Thyroid gland (tissue), 4 donors: ENCODE data around the gene BLVRB. TPM values are rescaled to one million over a fixed set of nuclear protein-coding genes. Genes with fewer than 3 reads are reported as not detected.

Experiments used
- DNase-seq, 2 donors: peaks; one replicate each; pipeline ENCODE4 v3.0.0-alpha.2; 2019
- H3K27ac ChIP-seq, 3 donors: fragments of 200-600 bp; sonication (generic); 1 replicate in 2 of 3; 2 replicates in 1 of 3; pipeline ENCODE4 v1.5.1; 2016 to 2019; ENCODE audit warnings: mild to moderate bottlenecking in 1 of 3, moderate library complexity in 1 of 3
- H3K27me3 ChIP-seq: fragments of 200-600 bp; sonication (generic); one replicate; pipeline ENCODE4 v1.5.1; 2019
- H3K36me3 ChIP-seq, 2 donors: fragments of 200-600 bp; sonication (generic); one replicate each; pipeline ENCODE4 v1.5.1; 2016 to 2019
- H3K4me1 ChIP-seq, 2 donors: fragments of 200-600 bp; sonication (generic); one replicate each; pipeline ENCODE4 v1.5.1; 2017 to 2019
- H3K4me3 ChIP-seq, 3 donors: fragments of 200-600 bp; sonication (generic); replicated peaks in 1 of 3; 1 replicate in 2 of 3; 2 replicates in 1 of 3; pipeline ENCODE4 v1.5.1; 2016; ENCODE audit warnings: mild to moderate bottlenecking in 1 of 3
- H3K9me3 ChIP-seq: fragments of 200-600 bp; sonication (generic); one replicate; pipeline ENCODE4 v1.5.1; 2017
- CTCF ChIP-seq, 6 experiments: fragments of 200-600 bp in 3 of 6; fragments of 450-650 bp in 3 of 6; sonication (generic) in 3 of 6; IDR thresholded peaks; one replicate each; pipeline ENCODE4 v1.5.1; 2016 to 2019; ENCODE audit warnings: antibody characterized with exemption in 6 of 6, mild to moderate bottlenecking in 2 of 6, inconsistent platforms in 1 of 6, moderate library complexity in 1 of 6
- POLR2A ChIP-seq, 2 donors: fragments of 450-650 bp; IDR thresholded peaks; one replicate each; pipeline ENCODE4 v1.6.1; 2017; ENCODE audit warnings: antibody characterized with exemption in 2 of 2, mild to moderate bottlenecking in 2 of 2, moderate library complexity in 1 of 2
- WGBS, 2 donors: methylation state at CpG; one replicate each; pipeline ENCODE4 v1.1.5; 2017; 5-methylcytosine and 5-hydroxymethylcytosine counted together
- intact Hi-C: fragments of 100-400 bp; cut with DNase I; formaldehyde crosslinking; loops from one replicate; pipeline ENCODE4 v1.15.1; 2023
- total RNA-seq, 4 donors: library from RNA; depleted of rRNA; stranded (reverse); fragments of >200 nt; gene quantifications; one replicate each; pipeline ENCODE4 v1.2.3, GENCODE V29; 2016

Gene BLVRB
- total RNA-seq, 4 donors from 2014 or later: 111 to 238 (median 205) TPM

- TF ChIP-seq POLR2A (IDR thresholded peaks at IDR 0.05) (no peak), CTCF (IDR thresholded peaks at IDR 0.05) (no peak)
- peaks cover 9 to 10% of the 10 kb centered on the region in 2 donors for H3K36me3 ChIP-seq
- H3K9me3 ChIP-seq: no peaks in the 10 kb centered on the region
- H3K27ac ChIP-seq: no peak overlapping the region
- no peaks in the 10 kb centered on the region for H3K27me3 ChIP-seq
- H3K4me3 ChIP-seq: no peak overlapping the region
- peaks cover 46 to 52% of the 10 kb centered on the region in 2 donors for H3K4me1 ChIP-seq
- DNase-seq: no peak
- intact Hi-C loops: no loop called here
- 66 to 86% methylated on average over 3 to 5 of the region's 5 CpGs for WGBS, 2 donors
Measured at GRCh38 chr19:40419066-40419612, 46.4 kb downstream of the BLVRB start.

DNA sequence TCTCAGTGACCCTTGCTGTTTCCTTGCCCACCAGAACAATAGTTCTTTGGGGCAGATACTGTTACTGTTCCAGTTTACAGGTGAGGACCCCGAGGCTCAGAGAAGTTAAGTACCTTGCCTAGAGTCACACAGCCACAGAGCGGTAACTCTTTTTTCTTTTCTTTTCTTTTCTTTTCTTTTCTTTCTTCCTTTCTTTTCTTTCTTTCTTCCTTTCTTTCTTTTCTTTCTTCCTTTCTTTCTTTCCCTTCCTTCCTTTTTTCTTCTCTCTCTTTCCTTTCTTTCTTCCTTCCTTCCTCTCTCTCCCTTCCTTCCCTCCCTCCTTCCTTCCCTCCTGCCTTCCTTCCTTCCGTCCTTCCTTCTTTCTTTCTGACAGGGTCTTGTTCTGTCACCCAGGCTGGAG is 47.5 kb downstream of the BLVRB start:
- intact Hi-C loops: no loop called here
- H3K27me3 ChIP-seq: no peaks in the 10 kb centered on the region
- peaks cover 6 to 7% of the 10 kb centered on the region in 2 donors for H3K36me3 ChIP-seq
- peaks cover 39 to 41% of the 10 kb centered on the region in 2 donors for H3K4me1 ChIP-seq
- peak overlapping the region in 2 of 3 donors; percentile 80 to 84 for H3K27ac ChIP-seq
- TF ChIP-seq POLR2A (IDR thresholded peaks at IDR 0.05) (no peak), CTCF (IDR thresholded peaks at IDR 0.05) (no peak)
- DNase-seq: no peak
- H3K9me3 ChIP-seq: no peaks in the 10 kb centered on the region
- WGBS, 2 donors: 90 to 93% methylated on average over 3 of the region's 3 CpGs
- H3K4me3 ChIP-seq: no peak overlapping the region

GRCh38 chr19:40417643-40417981 is 47.9 kb downstream of the BLVRB start:
- WGBS, 2 donors: 77 to 79% methylated on average over 4 of the region's 4 CpGs
- intact Hi-C loops: no loop called here
- no peak for DNase-seq
- H3K9me3 ChIP-seq: no peaks in the 10 kb centered on the region
- TF ChIP-seq POLR2A (IDR thresholded peaks at IDR 0.05): no peak
- no peak for TF ChIP-seq CTCF (IDR thresholded peaks at IDR 0.05)
- H3K36me3 ChIP-seq: peaks cover 2 to 3% of the 10 kb centered on the region in 2 donors
- no peak overlapping the region for H3K4me3 ChIP-seq
- H3K27ac ChIP-seq: peak overlapping the region; percentile 70 to 84 (median 80)
- H3K4me1 ChIP-seq: peaks cover 35 to 37% of the 10 kb centered on the region in 2 donors
- H3K27me3 ChIP-seq: no peaks in the 10 kb centered on the region

DNA sequence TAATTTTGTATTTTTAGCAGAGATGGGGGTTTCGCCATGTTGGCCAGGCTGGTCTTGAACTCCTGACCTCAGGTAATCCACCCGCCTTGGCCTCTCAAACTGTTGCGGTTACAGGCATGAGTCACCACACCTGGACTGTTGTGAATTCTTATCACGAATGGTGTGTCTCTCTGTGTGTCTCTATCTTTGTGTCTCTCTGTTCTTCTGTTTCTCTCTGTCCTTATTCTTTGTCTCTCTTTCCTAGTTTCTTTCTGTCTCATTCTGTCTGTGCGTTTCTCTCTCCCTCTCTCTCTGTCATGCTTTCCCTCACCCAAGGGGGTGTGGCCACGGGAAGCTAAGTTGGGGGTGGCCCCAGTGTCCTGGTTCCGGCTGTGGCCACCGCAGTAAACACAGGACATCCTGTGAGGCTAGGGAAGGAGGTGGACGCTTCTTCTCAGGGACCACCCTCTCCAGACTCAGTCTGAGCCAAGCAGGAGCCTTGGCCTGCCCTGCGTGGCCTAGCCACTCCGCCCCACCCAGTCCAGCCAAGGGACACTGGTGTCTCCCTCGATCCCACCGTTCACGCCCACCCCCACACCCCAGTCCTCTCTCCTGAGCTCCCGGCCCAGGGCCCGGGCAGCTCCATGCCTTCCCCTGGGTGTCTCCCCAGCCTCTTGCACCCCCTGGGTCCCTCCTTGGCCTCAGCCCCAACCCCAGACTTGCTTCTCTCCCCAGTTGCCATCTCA is 48.5 kb downstream of the BLVRB start:
- TF ChIP-seq POLR2A (IDR thresholded peaks at IDR 0.05) (peak in 1 of 2 donors; percentile 43), CTCF (IDR thresholded peaks at IDR 0.05) (no peak)
- H3K36me3 ChIP-seq: no peaks in the 10 kb centered on the region
- no peaks in the 10 kb centered on the region for H3K27me3 ChIP-seq
- peak in 1 of 2 donors; percentile 38 for DNase-seq
- no peak overlapping the region for H3K4me3 ChIP-seq
- 51 to 54% methylated on average over 16 of the region's 16 CpGs for WGBS, 2 donors
- intact Hi-C loops: no loop called here
- H3K9me3 ChIP-seq: no peaks in the 10 kb centered on the region
- peak overlapping the region; percentile 70 to 84 (median 80) for H3K27ac ChIP-seq
- peaks cover 29 to 32% of the 10 kb centered on the region in 2 donors for H3K4me1 ChIP-seq

DNA sequence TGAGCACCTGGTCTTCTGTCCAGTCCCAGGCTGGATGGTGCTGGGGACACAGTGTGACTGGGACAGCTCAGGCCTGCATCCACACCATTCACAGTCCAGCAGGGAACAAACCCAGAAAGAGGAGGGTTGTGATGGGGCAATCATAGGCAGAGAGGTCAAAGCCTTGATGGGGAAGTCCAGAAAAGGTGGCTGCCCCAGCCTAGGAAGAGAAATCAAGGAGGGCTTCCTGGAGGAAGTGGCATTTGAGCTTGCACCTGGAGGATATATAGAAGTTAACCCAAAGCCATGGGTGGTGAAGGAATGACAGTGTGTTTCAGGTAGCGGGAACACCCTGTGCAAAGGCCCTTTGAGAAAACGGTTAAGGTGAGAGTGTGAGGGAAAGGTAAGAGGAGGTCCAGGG is 49.8 kb downstream of the BLVRB start:
- TF ChIP-seq CTCF (IDR thresholded peaks at IDR 0.05) (no peak), POLR2A (IDR thresholded peaks at IDR 0.05) (no peak)
- no peaks in the 10 kb centered on the region for H3K9me3 ChIP-seq
- no peaks in the 10 kb centered on the region for H3K27me3 ChIP-seq
- intact Hi-C loops: no loop called here
- no peak overlapping the region for H3K4me3 ChIP-seq
- peak overlapping the region in 1 of 3 donors; percentile 84 for H3K27ac ChIP-seq
- no peak for DNase-seq
- no peaks in the 10 kb centered on the region for H3K36me3 ChIP-seq
- WGBS, 2 donors: 100% methylated on average over 2 of the region's 2 CpGs
- H3K4me1 ChIP-seq: peaks cover 33 to 36% of the 10 kb centered on the region in 2 donors
